Activated T-helper 1 cell treated with Interleukin-2 at 50 U/mL for 16 hours (primary cell): ENCODE measurements around the gene ARTN.

ENCODE experiments used
- DNase-seq: peaks from one replicate; pipeline ENCODE4 v3.0.0-alpha.2; 2020; ENCODE audit warnings: low read depth

ARTN gene

DNA sequence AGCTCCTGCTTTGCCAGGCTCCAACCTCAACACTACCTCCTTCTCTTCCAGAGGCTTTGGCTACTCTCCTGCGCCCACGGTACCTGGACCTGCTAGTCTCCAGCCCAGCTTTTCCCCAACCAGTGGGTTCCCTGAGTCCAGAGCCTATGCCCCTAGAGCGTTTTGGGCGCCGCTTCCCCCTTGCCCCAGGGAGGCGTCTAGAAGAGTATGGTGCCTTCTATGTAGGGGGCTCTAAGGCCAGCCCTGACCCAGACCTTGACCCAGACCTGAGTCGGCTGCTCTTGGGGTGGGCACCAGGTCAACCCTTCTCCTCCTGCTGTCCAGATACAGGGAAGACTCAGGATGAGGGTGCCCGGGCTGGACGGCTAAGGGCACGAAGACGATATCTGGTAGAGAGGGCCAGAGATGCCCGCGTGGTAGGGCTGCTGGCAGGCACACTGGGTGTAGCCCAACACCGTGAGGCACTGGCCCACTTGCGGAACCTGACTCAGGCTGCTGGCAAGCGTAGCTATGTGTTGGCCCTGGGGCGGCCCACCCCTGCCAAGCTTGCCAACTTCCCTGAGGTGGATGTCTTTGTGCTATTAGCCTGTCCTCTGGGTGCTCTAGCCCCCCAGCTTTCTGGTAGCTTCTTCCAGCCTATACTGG lies 37.9 kb downstream of the ARTN start:
- DNase-seq = no peak

DNA sequence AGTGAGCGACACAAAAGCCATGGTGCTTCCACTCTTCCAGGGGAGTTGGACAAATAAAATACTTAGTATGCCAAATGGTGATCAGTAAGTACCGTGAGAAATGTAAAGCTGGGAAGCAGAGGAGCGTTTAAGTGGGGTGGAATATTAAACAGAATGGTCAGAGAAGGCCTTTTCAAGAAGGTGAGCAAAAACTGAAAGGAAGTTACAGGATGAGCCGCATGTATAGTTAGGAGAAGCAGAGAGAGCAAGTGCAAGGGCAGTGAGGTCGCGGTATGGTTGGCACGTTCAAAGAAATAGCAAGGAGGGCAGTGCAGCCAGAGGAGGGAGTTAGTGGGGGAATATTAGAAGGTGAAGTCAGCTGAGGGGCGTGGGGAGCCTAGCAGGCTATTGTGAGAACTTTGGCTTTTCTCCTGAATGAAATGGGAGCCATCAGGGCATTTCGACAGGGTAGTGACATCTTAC lies 40.4 kb downstream of the ARTN start:
- no peak for DNase-seq

DNA sequence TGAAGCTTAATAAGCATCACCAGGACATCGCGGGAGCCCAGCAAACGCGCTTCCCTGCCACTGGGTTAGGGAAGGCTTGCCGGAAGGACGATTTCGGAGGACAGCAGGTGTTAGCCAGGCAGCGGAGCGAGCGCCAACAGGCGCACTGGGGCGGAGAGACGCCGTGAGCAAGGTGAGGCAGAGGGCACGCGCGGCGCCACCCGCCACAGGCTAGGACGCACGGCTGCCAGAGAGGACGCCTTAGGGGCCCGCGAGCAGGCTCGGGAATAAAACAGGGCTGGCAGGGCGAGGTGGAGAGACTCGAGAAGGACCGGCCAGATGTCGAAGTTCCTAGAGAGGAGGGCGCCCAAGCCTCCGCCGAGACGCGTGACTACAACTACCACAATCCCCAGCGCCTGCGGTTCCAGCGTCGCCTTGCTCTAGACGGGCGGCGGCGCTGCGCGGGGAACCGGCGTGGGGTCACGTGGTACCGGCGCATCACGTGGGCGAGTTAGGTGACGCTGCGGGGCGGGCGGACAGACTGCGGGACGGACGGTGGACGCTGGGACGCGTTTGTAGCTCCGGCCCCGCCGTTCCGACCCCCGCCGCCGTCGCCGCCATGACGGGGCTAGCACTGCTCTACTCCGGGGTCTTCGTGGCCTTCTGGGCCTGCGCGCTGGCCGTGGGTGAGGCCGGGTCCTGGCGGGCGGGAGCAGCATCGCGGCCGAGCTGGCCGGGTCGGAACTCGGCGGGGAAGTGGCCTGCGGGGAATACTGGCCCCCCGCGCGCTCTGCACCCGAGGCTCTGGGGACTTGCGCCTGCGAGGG lies 41.0 kb downstream of the ARTN start, which contains the start of gene ATP6V0B:
Gene ATP6V0B (plus strand): TSS at position 518 of the 806 bp plus-strand sequence. CDS start 81 bp downstream, at position 599.
- peak; percentile 87 for DNase-seq

DNA sequence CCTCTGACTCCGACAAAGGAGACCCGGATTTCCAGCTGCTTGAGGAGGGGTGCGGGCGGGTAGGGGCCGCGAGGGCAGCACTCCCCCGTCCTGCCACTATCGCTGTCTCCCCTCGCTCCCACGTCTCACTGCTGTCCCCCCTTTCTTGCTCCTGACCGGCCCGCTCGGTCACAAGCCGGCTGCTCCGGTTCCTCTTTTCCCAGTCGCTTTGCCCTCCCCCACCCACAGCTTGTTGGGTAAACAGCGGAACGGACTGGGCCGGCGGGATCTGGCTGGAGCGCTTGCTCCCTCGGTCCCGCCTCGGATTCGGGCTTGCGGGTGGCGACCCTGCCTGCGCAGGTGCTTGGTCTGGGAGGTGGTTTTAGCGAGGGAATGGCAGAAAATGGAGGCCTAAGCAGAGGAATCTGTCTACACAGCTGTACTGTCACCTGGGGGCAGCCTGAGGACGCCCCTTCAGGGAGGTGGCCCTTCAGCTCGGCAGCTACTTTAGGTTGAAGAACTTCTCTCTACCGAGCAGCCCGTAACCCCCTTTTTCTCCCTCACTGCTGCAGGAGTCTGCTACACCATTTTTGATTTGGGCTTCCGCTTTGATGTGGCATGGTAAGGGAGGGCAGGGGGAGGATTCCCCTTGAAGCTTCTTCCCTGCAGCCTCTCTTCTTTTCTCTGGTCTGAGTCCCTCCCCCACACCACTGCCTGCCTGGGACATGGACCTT lies 41.8 kb downstream of the ARTN start:
- peak; percentile 10 for DNase-seq

DNA sequence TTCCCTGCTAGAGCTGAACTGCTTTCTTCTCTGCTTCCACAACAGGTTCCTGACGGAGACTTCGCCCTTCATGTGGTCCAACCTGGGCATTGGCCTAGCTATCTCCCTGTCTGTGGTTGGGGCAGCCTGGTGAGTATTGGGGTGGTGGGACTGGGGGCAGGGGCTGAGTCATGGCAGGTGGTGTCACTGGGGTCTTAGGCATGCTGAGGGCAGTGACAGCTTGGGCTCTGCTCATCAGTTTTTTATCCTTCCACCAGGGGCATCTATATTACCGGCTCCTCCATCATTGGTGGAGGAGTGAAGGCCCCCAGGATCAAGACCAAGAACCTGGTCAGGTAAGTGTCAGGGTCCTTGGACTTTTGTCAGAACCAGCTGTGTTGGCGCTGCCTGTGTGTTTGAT lies 42.4 kb downstream of the ARTN start:
- no peak for DNase-seq

DNA sequence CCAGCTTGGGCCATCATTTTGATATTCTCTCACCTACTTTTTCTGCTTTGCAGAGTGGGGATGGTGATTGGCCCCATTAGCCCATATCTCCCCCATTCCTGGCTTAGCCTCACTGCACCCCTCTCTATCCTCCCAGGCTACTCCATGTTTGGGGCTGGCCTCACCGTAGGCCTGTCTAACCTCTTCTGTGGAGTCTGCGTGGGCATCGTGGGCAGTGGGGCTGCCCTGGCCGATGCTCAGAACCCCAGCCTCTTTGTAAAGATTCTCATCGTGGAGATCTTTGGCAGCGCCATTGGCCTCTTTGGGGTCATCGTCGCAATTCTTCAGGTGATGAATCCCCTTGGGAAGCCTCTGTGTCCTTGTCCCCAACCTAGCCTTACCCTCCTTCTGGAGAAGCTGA lies 43.3 kb downstream of the ARTN start:
- no peak for DNase-seq

DNA sequence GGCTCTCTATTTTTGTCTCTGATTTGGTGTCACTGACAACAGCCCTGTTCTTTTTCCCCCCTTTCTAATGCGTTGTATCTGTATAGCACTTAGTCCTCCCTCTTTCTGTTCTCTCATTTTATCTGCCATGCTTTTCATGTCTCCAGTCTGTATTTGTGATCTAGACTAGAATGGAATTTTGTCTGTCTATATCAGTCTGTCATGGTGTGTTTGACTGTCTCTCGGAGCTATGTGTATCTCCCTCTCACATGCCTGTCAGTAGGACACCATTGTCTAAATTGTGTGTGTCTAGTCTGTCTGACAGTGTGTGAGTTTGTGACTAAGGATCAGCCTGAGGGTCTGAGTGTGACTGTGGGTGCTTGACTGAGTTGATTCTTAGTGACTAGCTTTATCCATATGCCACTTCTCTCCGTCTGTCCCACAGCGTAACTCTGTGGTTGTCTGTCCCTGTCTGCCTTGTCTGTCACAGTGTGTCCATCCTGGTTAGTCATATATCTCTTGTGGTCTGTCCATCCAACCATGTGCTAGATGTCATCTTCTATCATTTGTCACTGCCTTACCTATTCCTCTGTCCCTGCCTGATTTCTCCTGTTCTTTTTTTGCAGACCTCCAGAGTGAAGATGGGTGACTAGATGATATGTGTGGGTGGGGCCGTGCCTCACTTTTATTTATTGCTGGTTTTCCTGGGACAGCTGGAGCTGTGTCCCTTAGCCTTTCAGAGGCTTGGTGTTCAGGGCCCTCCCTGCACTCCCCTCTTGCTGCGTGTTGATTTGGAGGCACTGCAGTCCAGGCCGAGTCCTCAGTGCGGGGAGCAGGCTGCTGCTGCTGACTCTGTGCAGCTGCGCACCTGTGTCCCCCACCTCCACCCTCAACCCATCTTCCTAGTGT lies 44.0 kb downstream of the ARTN start:
- no peak for DNase-seq

DNA sequence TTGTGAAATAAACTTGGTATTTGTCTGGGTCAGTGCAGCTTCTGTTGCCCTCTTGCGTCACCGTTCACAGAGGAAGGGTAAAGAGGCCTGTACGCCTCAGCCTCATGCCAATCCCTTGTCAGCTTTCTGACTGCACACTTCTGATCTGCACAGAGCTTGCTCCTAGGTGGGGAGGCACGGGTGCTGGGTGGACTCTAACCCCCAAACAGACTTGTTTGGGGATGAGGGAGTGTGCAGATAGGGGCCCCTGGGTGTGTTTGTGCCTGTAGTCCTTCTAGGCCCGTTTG lies 44.6 kb downstream of the ARTN start:
- no peak for DNase-seq

DNA sequence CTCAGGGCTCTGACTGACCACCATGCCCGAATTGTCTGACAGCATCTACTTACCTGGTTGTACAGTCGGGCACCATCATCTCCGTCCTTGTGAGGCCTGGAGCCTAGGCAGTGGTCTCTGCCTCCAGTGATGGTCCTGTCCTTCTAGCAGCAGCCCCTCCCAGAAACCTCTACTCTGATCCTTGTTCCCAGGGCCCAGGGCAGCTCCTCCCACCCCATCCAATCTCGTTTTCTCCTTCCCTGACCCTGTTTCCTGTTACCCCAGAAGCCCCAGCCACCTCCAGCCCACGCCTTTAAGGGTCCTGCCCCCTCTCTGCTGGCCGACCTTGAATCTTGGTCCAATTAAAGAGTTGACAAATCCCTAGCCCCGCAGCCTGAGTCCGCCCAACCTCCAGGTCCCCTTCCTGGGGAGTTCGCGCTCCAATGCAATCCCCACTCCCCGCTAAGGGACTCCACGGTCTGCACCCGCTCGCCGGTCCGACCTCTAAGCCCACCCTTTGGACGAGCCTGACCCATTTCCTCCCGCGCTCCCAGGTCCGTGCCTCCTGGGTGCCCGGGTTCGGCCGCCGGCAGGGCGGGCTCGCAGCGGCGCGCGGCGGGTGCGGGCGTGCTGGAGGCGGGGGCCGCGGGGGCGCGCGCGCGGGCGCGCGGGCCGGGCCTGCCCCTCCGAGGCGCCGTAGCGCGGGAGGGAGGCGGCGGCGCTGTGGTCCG lies 45.1 kb downstream of the ARTN start, which contains the start of gene B4GALT2:
Gene B4GALT2 (plus strand): TSS at position 660 of the 710 bp plus-strand sequence. CDS start 1,951 bp downstream, outside the sequence.
- DNase-seq = no peak

DNA sequence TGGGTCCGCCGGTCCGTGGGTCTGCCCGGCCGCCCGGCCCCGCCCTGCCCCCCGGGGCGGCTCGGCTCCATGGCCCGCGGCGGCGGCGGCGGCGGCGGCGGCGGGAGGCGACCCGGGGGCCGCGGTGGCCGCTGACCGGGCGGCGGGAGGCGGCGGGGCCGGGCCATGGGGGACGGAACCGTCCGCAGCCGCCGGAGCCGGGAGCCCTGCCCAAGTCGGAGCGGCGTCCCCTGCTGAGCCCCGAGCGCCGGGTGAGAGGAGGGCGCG lies 45.6 kb downstream of the ARTN start:
- no peak for DNase-seq

DNA sequence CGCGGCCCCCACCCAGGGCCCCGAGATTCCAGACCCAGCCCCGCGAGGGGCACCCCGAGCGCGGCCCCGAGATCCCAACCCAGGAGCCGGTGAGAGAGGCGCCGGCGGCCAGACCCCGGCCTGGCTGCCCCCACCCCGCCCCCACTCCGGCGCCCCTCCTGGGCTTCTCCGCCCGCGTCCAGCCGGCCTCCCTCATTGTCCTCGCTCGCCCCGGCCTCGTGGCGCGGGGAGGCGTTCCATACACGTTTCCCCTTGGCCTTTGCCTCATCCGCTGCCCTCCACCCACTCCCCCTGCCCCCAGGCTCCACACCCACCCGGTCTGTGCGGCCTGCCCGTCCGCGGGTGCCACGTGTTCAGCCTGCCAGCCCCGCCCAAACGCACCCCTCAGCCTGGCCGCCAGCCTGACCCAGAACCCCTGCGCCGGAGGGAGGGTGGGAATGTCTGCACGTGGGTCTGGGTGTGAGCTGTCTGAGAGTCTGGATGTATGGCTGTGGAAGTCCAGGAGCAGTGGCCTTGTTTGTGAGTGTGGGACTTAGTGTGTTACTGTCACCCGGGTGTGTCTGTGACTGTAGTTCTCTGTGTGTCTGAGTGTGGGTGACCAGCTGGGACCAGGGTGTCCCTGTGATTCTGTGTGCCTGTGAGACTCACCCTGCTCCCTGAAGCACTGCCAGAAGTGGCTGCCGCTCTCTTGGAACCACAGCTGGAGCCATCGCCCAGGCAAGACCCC lies 46.1 kb downstream of the ARTN start:
- DNase-seq = no peak

DNA sequence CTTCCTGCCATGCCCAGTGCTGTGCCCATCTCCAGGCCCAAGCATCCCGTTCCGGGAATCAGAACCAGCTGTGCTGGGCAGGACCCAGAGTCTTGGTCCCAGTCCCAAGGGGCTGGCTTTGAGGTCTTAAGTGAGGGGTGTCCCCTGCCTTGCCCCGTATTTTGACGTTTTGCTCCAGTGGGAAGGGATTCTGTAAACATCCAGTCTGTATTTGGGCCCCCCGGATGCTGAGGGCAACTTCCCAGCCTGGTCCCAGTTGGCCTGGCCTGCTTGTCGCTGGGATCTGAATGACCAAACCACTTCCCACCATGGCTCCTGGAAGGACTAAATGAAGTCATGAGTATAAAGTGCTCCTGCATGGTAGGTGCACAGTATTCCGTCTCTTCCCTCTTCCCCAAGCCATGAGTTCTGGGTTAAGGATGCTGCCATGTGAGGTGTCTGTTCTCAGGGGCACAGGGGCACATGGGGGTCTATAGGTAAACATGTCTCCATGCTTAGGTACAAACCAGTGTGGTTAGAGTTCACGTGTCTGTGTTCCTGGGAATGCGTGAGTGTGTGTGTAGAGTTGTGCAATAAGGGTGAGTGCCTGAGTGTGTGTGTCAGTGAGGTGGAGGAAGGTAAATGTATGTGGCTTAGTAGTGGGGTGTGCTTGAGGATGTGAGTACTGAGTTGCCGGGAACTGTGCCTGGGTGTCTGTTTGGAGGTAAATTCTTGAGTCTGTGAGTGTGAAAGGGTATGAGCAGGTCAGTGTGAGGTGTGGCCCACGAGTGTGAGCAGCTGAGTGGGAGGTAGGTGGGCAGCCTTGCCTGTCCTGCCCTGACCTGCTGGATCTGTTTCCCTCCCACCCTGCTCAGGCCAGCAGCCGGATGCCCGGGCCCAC lies 46.9 kb downstream of the ARTN start:
- DNase-seq = no peak

DNA sequence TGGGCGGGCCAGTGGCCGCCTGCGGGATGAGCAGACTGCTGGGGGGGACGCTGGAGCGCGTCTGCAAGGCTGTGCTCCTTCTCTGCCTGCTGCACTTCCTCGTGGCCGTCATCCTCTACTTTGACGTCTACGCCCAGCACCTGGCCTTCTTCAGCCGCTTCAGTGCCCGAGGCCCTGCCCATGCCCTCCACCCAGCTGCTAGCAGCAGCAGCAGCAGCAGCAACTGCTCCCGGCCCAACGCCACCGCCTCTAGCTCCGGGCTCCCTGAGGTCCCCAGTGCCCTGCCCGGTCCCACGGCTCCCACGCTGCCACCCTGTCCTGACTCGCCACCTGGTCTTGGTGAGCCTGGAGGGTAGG lies 47.5 kb downstream of the ARTN start:
- no peak for DNase-seq

DNA sequence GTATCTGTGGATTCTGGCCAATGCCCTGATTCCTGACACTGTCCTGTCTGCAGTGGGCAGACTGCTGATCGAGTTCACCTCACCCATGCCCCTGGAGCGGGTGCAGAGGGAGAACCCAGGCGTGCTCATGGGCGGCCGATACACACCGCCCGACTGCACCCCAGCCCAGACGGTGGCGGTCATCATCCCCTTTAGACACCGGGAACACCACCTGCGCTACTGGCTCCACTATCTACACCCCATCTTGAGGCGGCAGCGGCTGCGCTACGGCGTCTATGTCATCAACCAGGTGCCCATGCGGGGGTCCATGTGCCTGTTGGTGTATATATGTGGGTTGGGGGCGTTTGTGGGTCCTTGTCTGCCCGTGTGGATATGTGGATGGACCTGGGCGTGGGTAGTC lies 48.0 kb downstream of the ARTN start:
- DNase-seq = no peak

DNA sequence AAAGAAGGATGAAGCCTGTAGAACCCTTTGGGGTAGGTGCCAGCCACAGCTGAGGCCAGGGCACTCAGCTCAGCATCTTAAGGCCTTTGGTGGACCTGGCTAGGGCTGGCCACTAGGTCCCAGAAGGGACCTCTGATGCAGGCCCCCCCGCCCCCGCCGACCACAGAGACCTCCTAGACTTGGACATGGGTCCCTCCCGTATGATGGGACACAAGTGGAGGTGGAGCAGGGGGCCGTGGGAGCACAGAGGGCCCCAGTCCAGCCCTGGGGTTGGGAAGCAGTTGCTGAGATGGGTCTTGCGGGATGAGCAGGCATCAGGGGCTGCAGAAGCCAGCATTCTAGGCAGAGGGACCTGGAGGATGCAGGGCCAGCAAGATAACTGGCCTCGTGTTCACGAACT lies 48.6 kb downstream of the ARTN start:
- DNase-seq = no peak

DNA sequence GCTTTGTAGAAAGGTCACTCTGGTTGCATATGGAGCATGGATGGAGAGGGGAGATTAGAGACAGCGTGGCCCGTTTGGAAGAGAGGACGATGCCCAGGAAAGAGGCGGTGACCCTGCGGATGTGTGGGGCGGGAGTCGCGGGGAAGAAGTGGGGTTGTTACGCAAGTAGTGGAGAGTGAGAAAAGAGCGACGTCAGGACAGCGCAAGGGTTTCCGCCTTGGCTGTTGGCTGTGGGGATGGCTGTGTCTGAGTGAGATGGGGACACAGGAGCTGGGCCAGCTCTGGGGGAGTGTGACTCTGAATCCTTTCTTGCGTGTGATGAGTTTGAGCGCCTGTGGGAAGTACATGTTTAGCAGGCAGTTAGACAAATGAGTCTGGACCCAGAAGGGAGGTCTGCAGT lies 49.2 kb downstream of the ARTN start:
- DNase-seq = no peak

DNA sequence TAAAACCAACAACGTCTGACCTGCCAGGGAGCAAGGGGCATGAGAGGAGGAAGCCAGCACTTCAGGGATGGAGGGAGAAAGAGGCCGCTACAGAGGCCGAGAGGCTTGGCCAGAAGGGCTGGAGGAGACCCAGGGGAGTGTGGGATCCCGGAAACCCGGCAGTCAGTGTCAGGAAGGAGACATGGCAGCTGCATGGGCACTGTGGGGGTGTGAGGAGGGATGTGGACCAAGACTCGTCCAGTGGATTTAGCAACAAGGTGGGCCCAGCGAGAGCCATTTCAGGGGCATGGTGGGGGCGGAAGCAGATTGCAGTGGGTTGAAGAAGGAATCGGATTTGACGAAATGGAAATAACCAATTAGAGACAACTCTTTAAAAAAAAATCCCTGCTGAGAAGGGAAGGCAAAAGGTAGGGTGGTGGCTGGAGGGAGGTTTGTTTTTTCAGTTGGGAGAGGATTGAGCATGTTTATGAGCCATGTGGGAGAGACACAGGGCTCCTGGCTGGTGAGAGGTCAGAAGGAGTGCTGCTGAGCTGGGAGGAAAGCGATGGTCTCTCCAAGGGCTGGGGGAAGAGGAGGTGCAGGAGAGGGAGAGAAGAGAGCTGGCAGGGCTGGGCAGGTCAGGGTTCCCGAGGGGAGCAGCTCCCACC lies 49.8 kb downstream of the ARTN start:
- no peak for DNase-seq

DNA sequence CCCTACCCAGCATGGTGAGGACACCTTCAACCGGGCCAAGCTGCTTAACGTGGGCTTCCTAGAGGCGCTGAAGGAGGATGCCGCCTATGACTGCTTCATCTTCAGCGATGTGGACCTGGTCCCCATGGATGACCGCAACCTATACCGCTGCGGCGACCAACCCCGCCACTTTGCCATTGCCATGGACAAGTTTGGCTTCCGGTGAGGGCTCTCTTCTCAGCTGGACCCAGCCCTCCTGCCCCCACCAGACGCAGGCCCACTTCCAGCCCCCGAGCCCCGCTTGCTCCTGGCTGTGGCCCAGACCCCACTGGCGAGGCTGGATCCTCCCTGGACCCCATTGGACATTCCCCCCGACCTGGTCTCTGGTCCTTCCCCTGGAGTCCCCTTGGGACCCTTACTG lies 51.3 kb downstream of the ARTN start:
- no peak for DNase-seq

DNA sequence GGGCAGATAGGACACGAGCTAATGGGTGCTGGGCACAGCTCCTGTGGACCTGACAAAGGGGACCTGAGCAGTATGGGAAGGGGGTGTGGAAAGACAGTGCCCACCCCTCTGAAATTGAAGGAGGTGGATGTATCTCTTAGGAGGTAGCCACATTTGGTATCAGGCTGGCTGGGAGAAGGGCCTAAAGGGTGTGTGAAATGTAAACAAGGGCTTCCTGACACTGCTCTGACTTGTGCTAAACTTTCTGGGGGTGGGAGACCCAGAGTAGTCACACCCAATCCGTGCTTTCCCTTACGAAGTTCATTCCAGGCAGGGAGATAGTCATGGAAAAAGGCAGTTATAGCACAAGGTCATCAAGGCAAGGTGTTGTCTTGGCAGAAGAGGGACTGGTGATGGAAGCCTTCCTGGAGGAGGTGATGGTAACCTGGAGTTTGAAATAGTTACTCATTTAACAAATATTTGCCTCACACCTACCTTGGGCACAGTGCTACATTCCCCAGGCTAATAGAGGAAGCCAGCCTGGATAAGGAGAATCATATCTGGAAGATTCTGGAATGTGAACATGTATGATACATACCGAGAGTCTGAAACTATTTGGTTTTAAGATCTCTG lies 52.5 kb downstream of the ARTN start:
- no peak for DNase-seq
